ENCODE data around the gene PCDHGB7. TPM values are rescaled to one million over a fixed set of nuclear protein-coding genes. Genes with fewer than 3 reads are reported as not detected.

PCDHGB7 gene
- total RNA-seq: 10 to 100 TPM in 3 of 5 donors, 1 to 10 TPM in 2; 3.6 to 19.3 (median 16.8) TPM
- polyA plus RNA-seq: under 1 TPM; 0.56 to 0.61 (median 0.58) TPM
- long read RNA-seq, donor 1: 0 reads
- long read RNA-seq, donor 2, full-length matches to known transcripts: 2 of 2 reads
- long read RNA-seq, donor 2, partial matches to known transcripts: 0 of 2 reads
- long read RNA-seq, donor 2, other reads (novel, unspliced or antisense): 0 of 2 reads
- long read RNA-seq, donor 3, full-length matches to known transcripts: 3 of 3 reads
- long read RNA-seq, donor 3, partial matches to known transcripts: 0 of 3 reads
- long read RNA-seq, donor 3, other reads (novel, unspliced or antisense): 0 of 3 reads
- long read RNA-seq, donor 4: 0 reads
- long read RNA-seq, donor 5, full-length matches to known transcripts: 10 of 10 reads
- long read RNA-seq, donor 5, partial matches to known transcripts: 0 of 10 reads
- long read RNA-seq, donor 5, other reads (novel, unspliced or antisense): 0 of 10 reads
- long read RNA-seq, donor 6, full-length matches to known transcripts: 1 of 1 reads
- long read RNA-seq, donor 6, partial matches to known transcripts: 0 of 1 reads
- long read RNA-seq, donor 6, other reads (novel, unspliced or antisense): 0 of 1 reads
- long read RNA-seq, donor 7, full-length matches to known transcripts: 10 of 10 reads
- long read RNA-seq, donor 7, partial matches to known transcripts: 0 of 10 reads
- long read RNA-seq, donor 7, other reads (novel, unspliced or antisense): 0 of 10 reads
- long read RNA-seq, donor 8, partial matches to known transcripts: 0 of 1 reads
- long read RNA-seq, donor 8, other reads (novel, unspliced or antisense): 0 of 1 reads
- long read RNA-seq, donor 9, full-length matches to known transcripts: 5 of 5 reads
- long read RNA-seq, donor 9, partial matches to known transcripts: 0 of 5 reads
- long read RNA-seq, donor 9, other reads (novel, unspliced or antisense): 0 of 5 reads
- long read RNA-seq, donor 10: 0 reads

GRCh38 chr5:141417494-141418172, at the start of gene PCDHGB7:
Gene PCDHGB7, plus strand, starts transcription at chr5:141417677. Its CDS starts 183 bp downstream, at chr5:141417860.
- peak in 5 of 7 experiments; percentile 8 to 52 (median 22) for TF ChIP-seq CTCF (IDR thresholded peaks at IDR 0.05)
- Histone ChIP-seq H3K4me3 (peak within 1 kb of the TSS; percentile 31 to 49 (median 40)), H3K27me3 (peaks cover 0 to 85% (median 23%) of the 10 kb centered on the region in 3 donors), H3K27ac (peak within 1 kb of the TSS in 2 of 5 donors; percentile 17 to 49), H3K9me3 (peaks cover 67 to 99% (median 94%) of the 10 kb centered on the region in 4 donors), H3K4me1 (peaks cover 0 to 41% (median 9%) of the 10 kb centered on the region in 4 donors), H3K36me3 (peaks cover 0 to 18% (median 2%) of the 10 kb centered on the region in 4 donors)
- intact Hi-C loops (cut with DNase I; ENCODE audit: low total_unique reads): loop anchor here (10.0 kb wide), 1 partner anchor 107 kb away; no protein-coding TSS in a partner anchor
- peak; percentile 63 to 83 for DNase-seq
- 7 to 15% (median 12%) methylated on average over 41 to 46 of the region's 47 CpGs for WGBS, 5 donors

GRCh38 chr5:141369994-141370848, 47.3 kb upstream of the PCDHGB7 start, which contains the start of gene PCDHGB3:
Gene PCDHGB3, plus strand, starts transcription at chr5:141370242. Its CDS starts 153 bp downstream, at chr5:141370395.
- peak within 1 kb of the TSS in 3 of 4 donors; percentile 20 to 30 (median 26) for H3K4me3 ChIP-seq
- WGBS, 5 donors: 17 to 21% (median 18%) methylated on average over 30 to 32 of the region's 32 CpGs
- peaks cover 0 to 11% (median 0%) of the 10 kb centered on the region in 4 donors for H3K36me3 ChIP-seq
- H3K4me1 ChIP-seq: no peaks in the 10 kb centered on the region
- H3K27ac ChIP-seq: no peak within 1 kb of the TSS
- peaks cover 0 to 72% (median 38%) of the 10 kb centered on the region in 3 donors for H3K27me3 ChIP-seq
- peaks cover 61 to 100% (median 86%) of the 10 kb centered on the region in 4 donors for H3K9me3 ChIP-seq
- intact Hi-C loops (cut with DNase I; ENCODE audit: low total_unique reads): no loop called here
- DNase-seq: peak in 1 of 2 donors; percentile 52
- TF ChIP-seq CTCF (IDR thresholded peaks at IDR 0.05) (no peak), POLR2AphosphoS5 (IDR thresholded peaks at IDR 0.05) (no peak), POLR2A (IDR thresholded peaks at IDR 0.05) (no peak), EP300 (IDR thresholded peaks at IDR 0.05) (no peak)

- Histone ChIP-seq H3K4me1 (no peaks in the 10 kb centered on the region), H3K27me3 (peaks cover 0 to 65% (median 27%) of the 10 kb centered on the region in 3 donors), H3K4me3 (no peak overlapping the region), H3K36me3 (peaks cover 0 to 11% (median 0%) of the 10 kb centered on the region in 4 donors), H3K27ac (no peak overlapping the region), H3K9me3 (peaks cover 57 to 100% (median 85%) of the 10 kb centered on the region in 4 donors)
- DNase-seq: no peak
- 34 to 41% (median 36%) methylated on average over 47 to 69 of the region's 69 CpGs for WGBS, 5 donors
- intact Hi-C loops (cut with DNase I; ENCODE audit: low total_unique reads): no loop called here
- TF ChIP-seq CTCF (IDR thresholded peaks at IDR 0.05) (no peak), EP300 (IDR thresholded peaks at IDR 0.05) (no peak), POLR2AphosphoS5 (IDR thresholded peaks at IDR 0.05) (no peak), POLR2A (IDR thresholded peaks at IDR 0.05) (no peak)
Observed at GRCh38 chr5:141371572-141372475, 45.7 kb upstream of the PCDHGB7 start.
